Upper lobe of left lung (tissue), 6 donors: ENCODE data around the gene LYRM4. TPM values are rescaled to one million over a fixed set of nuclear protein-coding genes. Genes with fewer than 3 reads are reported as not detected.

Experiments used
- ATAC-seq, 2 donors: fragments of 200-7000 bp; cut with Tn5 transposase; one replicate each; pipeline ENCODE4 v1.9.1; 2022; ENCODE audit warnings: mild to moderate bottlenecking in 2 of 2, moderate library complexity in 2 of 2; ENCODE audit not compliant: low FRiP score in 2 of 2
- DNase-seq, 2 donors: peaks; one replicate each; pipeline ENCODE4 v3.0.0-alpha.2; 2019 to 2020
- H3K27ac ChIP-seq, 4 donors: fragments of 200-600 bp; sonication (generic); one replicate each; pipeline ENCODE4 v1.5.1; 2016 to 2019
- H3K27me3 ChIP-seq, 4 donors: fragments of 200-600 bp; sonication (generic); one replicate each; pipeline ENCODE4 v1.5.1; 2017 to 2019
- H3K36me3 ChIP-seq, 4 donors: fragments of 200-600 bp; sonication (generic); one replicate each; pipeline ENCODE4 v1.5.1; 2016 to 2019
- H3K4me1 ChIP-seq, 4 donors: fragments of 200-600 bp; sonication (generic); one replicate each; pipeline ENCODE4 v1.5.1; 2018 to 2019
- H3K4me3 ChIP-seq, 4 donors: fragments of 200-600 bp; sonication (generic); one replicate each; pipeline ENCODE4 v1.5.1; 2017 to 2019; ENCODE audit warnings: mild to moderate bottlenecking in 2 of 4, moderate library complexity in 1 of 4
- H3K9me3 ChIP-seq, 4 donors: fragments of 200-600 bp; sonication (generic); one replicate each; pipeline ENCODE4 v1.5.1; 2018 to 2019
- CTCF ChIP-seq, 6 experiments: fragments of 450-650 bp in 4 of 6; fragments of 200-600 bp in 2 of 6; sonication (generic) in 2 of 6; IDR thresholded peaks; one replicate each; pipeline ENCODE4 v1.5.1; 2016 to 2019; ENCODE audit warnings: antibody characterized with exemption in 6 of 6
- EP300 ChIP-seq, 4 donors: sonication (generic); formaldehyde crosslinking; IDR thresholded peaks; one replicate each; pipeline ENCODE4 v1.5.1; 2017; ENCODE audit warnings: antibody characterized with exemption in 4 of 4, control low read depth in 2 of 4
- POLR2A ChIP-seq, 4 donors: fragments of 450-650 bp; IDR thresholded peaks; one replicate each; pipeline ENCODE4 v1.5.1; 2016 to 2017; ENCODE audit warnings: antibody characterized with exemption in 4 of 4, mild to moderate bottlenecking in 2 of 4
- POLR2AphosphoS5 ChIP-seq, 2 donors: sonication (generic); formaldehyde crosslinking; IDR thresholded peaks; one replicate each; pipeline ENCODE4 v1.5.1; 2017; ENCODE audit warnings: antibody characterized with exemption in 2 of 2
- WGBS, 2 donors: methylation state at CpG; one replicate each; pipeline ENCODE4 v1.1.5; 2017 to 2018; 5-methylcytosine and 5-hydroxymethylcytosine counted together
- total RNA-seq, 6 donors: library from RNA; depleted of rRNA in 4 of 6; stranded (reverse); fragments of >200 nt in 4 of 6; gene quantifications; one replicate each; pipeline versions ENCODE4 v1.1.0 to v1.2.1, GENCODE V29; 2016 to 2021
- donor health status: DM: no; HTN: no; CAD: no; lungs with moderate emphysema.
- donor health status: DM: no; HTN: yes; CAD: no; lungs with severe emphysema.

Gene LYRM4
- total RNA-seq, 6 donors from 2014 or later: 5.8 to 24.1 (median 15.9) TPM

GRCh38 chr6:5278047-5278446 lies 17.3 kb upstream of the LYRM4 start:
- Histone ChIP-seq H3K27ac (no peak overlapping the region), H3K9me3 (no peaks in the 10 kb centered on the region), H3K4me3 (no peak overlapping the region), H3K36me3 (no peaks in the 10 kb centered on the region), H3K27me3 (no peaks in the 10 kb centered on the region), H3K4me1 (peaks cover 0 to 5% (median 1%) of the 10 kb centered on the region in 4 donors)
- TF ChIP-seq EP300 (IDR thresholded peaks at IDR 0.05) (no peak), CTCF (IDR thresholded peaks at IDR 0.05) (no peak), POLR2AphosphoS5 (IDR thresholded peaks at IDR 0.05) (no peak), POLR2A (IDR thresholded peaks at IDR 0.05) (no peak)
- DNase-seq: no peak
- ATAC-seq: no peak
- WGBS, 2 donors: 78 to 88% methylated on average over 5 of the region's 5 CpGs

GRCh38 chr6:5277589-5277988 lies 16.8 kb upstream of the LYRM4 start:
- DNase-seq (no peak), ATAC-seq (no peak)
- 89 to 91% methylated on average over 3 of the region's 3 CpGs for WGBS, 2 donors
- no peaks in the 10 kb centered on the region for H3K36me3 ChIP-seq
- TF ChIP-seq POLR2A (IDR thresholded peaks at IDR 0.05): no peak
- H3K4me1 ChIP-seq: peaks cover 0 to 5% (median 1%) of the 10 kb centered on the region in 4 donors
- H3K4me3 ChIP-seq: no peak overlapping the region
- no peaks in the 10 kb centered on the region for H3K9me3 ChIP-seq
- H3K27ac ChIP-seq: no peak overlapping the region
- H3K27me3 ChIP-seq: no peaks in the 10 kb centered on the region

GRCh38 chr6:5276581-5276980 lies 15.8 kb upstream of the LYRM4 start:
- ATAC-seq (no peak), DNase-seq (no peak)
- Histone ChIP-seq H3K4me1 (peaks cover 0 to 5% (median 1%) of the 10 kb centered on the region in 4 donors), H3K4me3 (no peak overlapping the region), H3K36me3 (no peaks in the 10 kb centered on the region), H3K27ac (no peak overlapping the region), H3K9me3 (no peaks in the 10 kb centered on the region), H3K27me3 (no peaks in the 10 kb centered on the region)
- TF ChIP-seq EP300 (IDR thresholded peaks at IDR 0.05): no peak
- no peak for TF ChIP-seq POLR2AphosphoS5 (IDR thresholded peaks at IDR 0.05)
- TF ChIP-seq POLR2A (IDR thresholded peaks at IDR 0.05): no peak
- TF ChIP-seq CTCF (IDR thresholded peaks at IDR 0.05): no peak
- WGBS, 2 donors: 87 to 100% methylated on average over 2 of the region's 2 CpGs

GRCh38 chr6:5275497-5275896 lies 14.7 kb upstream of the LYRM4 start:
- H3K27ac ChIP-seq: no peak overlapping the region
- no peak overlapping the region for H3K4me3 ChIP-seq
- ATAC-seq (no peak), DNase-seq (no peak)
- WGBS, 2 donors: 76 to 83% methylated on average over 2 of the region's 2 CpGs
- no peaks in the 10 kb centered on the region for H3K27me3 ChIP-seq
- peaks cover 0 to 5% (median under 1%) of the 10 kb centered on the region in 4 donors for H3K4me1 ChIP-seq
- H3K9me3 ChIP-seq: no peaks in the 10 kb centered on the region
- TF ChIP-seq POLR2AphosphoS5 (IDR thresholded peaks at IDR 0.05) (no peak), POLR2A (IDR thresholded peaks at IDR 0.05) (no peak), EP300 (IDR thresholded peaks at IDR 0.05) (no peak), CTCF (IDR thresholded peaks at IDR 0.05) (no peak)
- no peaks in the 10 kb centered on the region for H3K36me3 ChIP-seq

- Histone ChIP-seq H3K27ac (no peak overlapping the region), H3K36me3 (no peaks in the 10 kb centered on the region), H3K27me3 (no peaks in the 10 kb centered on the region), H3K4me1 (peaks cover 0 to 3% (median 0%) of the 10 kb centered on the region in 4 donors), H3K9me3 (no peaks in the 10 kb centered on the region), H3K4me3 (no peak overlapping the region)
- ATAC-seq (no peak), DNase-seq (no peak)
- TF ChIP-seq POLR2A (IDR thresholded peaks at IDR 0.05): no peak
- TF ChIP-seq POLR2AphosphoS5 (IDR thresholded peaks at IDR 0.05): no peak
- no peak for TF ChIP-seq EP300 (IDR thresholded peaks at IDR 0.05)
- TF ChIP-seq CTCF (IDR thresholded peaks at IDR 0.05): no peak
- WGBS, 2 donors: 83 to 87% methylated on average over 3 of the region's 3 CpGs
Measured at GRCh38 chr6:5274231-5274630, 13.5 kb upstream of the LYRM4 start.
